Hematopoietic multipotent progenitor cell (in vitro differentiated cells): ENCODE measurements around the gene HTR6. TPM values are rescaled to one million over a fixed set of nuclear protein-coding genes. Genes with fewer than 3 reads are reported as not detected.
A peak's percentile ranks its signal among the peaks of the same experiment; 100 is the strongest.

Experiments
- DNase-seq, 3 donors: peaks; one replicate each; pipeline ENCODE4 v3.0.0-alpha.2; 2011 to 2015; ENCODE audit warnings: low read depth in 2 of 3, low spot score in 2 of 3
- total RNA-seq: library from RNA; depleted of rRNA; stranded (reverse); fragments of >200 nt; gene quantifications from one replicate; pipeline ENCODE4 v1.2.3, GENCODE V29; 2012

Gene HTR6
- total RNA-seq, 1 donor = under 0.01 TPM

GRCh38 chr1:19655718-19656080 is 9.0 kb upstream of the HTR6 start:
- no peak for DNase-seq

- no peak for DNase-seq
Observed at GRCh38 chr1:19656134-19656779, 8.4 kb upstream of the HTR6 start.

GRCh38 chr1:19656780-19657466 is 7.8 kb upstream of the HTR6 start:
- no peak for DNase-seq

GRCh38 chr1:19657511-19657910 is 7.2 kb upstream of the HTR6 start:
- DNase-seq = no peak

GRCh38 chr1:19658186-19658585 is 6.5 kb upstream of the HTR6 start:
- no peak for DNase-seq

DNA sequence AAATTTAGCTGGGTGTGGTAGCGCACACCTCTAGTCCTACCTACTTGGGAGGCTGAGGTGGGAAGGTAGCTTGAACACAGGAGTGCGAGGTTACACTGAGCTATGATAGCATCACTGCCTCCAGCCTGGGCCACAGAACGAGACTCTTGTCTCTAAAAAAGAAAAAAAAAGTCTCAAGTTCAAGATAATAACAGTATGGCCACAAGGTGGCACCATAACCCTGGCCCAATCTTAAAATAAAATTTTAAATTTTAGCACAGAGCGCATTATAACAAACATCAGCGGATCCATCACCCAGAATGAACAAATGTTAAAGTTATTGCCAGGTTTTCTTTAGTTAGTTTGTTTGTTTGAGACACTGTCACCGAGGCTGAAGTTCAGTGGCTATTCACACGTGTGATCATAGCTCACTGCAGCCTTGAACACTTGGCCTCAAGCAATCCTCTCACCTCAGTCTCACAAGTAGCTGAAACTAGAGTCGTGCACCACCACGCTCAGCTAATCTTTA is 2.9 kb upstream of the HTR6 start:
- DNase-seq = peak in 2 of 3 donors; percentile 50 to 76

DNA sequence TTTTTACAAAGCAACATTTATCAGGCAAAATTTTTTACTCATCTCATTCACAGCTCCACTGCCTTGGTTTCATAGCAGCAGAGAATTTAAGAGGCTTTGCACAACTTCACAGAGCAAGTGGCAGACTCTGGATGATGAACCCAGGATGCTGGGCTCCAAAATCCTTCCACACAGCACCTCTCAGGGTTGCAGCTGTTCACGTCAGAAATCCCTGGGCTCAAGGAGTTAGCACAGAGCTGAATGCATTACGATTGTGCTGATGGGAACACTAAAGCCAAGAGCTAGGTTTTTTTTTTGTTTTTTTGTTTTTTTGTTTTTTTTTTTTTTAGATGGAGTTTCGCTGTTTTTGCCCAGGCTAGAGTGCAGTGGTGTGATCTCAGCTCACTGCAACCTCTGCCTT is 2.4 kb upstream of the HTR6 start:
- DNase-seq = no peak

GRCh38 chr1:19665186-19665495 is 466 bp downstream of the HTR6 start:
- no peak for DNase-seq

GRCh38 chr1:19665496-19666465 is 1.1 kb downstream of the HTR6 start:
- DNase-seq = peak in 1 of 3 donors; percentile 21

DNA sequence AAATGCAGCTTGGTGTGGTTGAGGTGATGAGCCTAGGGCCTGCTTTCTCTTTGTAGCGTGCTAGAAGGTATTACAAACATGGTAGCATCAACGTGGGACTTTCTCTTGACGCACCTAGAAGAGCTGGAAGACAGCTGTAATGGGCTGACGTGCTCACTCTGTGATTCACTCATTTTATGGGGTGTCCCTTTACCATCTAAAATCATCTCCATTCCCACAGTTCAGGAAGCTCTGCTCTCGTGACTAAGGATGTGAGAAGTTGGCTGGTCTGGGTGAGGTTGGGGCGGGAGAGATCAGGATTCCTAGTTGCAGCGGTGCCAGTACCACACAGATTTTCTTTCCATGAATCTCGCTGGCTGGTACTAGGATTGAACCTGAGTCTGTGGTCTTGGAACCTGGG is 4.2 kb downstream of the HTR6 start:
- DNase-seq = no peak

DNA sequence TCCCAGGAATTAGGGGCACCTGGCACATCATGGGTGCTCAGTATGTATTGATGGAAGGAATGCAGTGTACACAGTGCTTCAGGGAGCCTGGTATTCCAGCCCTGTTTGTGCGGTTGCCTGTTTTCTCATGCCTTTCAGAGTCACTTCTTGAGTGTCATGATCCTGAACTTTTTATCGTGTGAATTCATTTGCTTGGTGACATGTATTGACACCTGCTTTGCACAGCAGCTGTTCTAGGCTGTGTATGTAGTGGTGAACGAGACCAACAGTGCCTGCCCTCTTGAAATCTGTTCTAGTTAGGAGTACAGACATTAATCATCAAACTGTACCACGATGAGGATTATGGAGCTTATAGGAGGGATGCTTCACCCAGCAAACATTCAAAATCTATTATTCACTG is 6.1 kb downstream of the HTR6 start:
- DNase-seq = no peak

DNA sequence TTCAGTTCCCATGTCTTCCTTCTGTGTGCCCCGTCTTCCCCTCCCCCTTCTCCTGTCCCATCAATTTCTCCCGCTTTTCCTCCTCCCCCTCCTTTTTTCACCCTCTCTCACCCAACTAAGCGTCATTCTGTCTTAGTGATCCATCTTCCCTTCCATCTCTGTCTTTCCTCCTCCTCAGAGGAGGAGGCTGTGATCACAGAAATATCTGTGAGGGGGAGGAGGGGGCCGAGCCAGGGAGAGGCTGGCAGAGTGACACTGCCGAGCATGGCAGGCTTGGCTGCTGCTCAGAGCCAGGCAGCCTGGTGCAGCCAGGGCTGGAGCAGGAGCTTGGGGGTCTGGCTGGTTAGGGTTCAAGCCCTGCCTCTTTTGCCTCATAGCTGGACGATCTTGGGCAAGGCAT is 7.6 kb downstream of the HTR6 start:
- no peak for DNase-seq

GRCh38 chr1:19675797-19676196 is 11.1 kb downstream of the HTR6 start:
- no peak for DNase-seq

DNA sequence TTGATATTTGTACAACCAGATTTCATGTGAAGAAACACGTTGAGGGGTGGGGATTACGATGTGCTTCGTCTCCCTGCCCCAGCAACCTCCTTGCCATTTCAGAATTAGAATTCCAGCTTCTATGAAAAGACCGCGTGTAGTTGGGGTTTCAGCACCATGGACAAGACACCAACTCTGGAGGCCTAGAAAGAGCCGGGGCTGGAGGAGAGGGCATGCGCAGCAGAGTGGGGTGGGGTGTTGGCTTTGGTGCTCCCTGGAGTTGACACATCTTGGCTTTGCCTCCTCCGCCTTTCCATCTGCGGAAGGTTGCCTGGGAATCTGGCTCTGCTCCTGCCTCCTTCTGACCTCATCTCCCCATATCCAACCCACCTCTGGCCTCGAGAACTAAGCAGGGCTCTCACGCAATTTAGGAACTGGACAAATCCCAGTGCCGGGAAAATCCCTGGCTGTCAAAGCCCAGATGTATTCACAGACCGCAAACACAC is 11.8 kb downstream of the HTR6 start:
- DNase-seq = peak in 2 of 3 donors; percentile 47 to 72

DNA sequence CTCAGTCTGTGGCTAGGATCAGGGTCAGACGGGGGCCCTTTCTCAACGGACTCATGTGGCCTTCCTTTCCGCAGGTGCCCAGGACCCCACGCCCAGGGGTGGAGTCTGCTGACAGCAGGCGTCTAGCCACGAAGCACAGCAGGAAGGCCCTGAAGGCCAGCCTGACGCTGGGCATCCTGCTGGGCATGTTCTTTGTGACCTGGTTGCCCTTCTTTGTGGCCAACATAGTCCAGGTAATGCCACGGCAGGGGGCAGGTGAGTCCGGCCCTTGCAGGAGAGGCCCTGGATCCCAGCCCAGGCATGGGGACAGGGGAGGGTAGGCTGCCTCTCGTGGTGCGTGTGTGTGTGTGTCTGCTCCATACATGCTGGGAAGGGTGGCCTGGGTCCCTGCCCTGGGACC is 13.8 kb downstream of the HTR6 start:
- no peak for DNase-seq

DNA sequence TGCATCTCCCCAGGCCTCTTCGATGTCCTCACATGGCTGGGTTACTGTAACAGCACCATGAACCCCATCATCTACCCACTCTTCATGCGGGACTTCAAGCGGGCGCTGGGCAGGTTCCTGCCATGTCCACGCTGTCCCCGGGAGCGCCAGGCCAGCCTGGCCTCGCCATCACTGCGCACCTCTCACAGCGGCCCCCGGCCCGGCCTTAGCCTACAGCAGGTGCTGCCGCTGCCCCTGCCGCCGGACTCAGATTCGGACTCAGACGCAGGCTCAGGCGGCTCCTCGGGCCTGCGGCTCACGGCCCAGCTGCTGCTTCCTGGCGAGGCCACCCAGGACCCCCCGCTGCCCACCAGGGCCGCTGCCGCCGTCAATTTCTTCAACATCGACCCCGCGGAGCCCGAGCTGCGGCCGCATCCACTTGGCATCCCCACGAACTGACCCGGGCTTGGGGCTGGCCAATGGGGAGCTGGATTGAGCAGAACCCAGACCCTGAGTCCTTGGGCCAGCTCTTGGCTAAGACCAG is 14.3 kb downstream of the HTR6 start:
- no peak for DNase-seq

DNA sequence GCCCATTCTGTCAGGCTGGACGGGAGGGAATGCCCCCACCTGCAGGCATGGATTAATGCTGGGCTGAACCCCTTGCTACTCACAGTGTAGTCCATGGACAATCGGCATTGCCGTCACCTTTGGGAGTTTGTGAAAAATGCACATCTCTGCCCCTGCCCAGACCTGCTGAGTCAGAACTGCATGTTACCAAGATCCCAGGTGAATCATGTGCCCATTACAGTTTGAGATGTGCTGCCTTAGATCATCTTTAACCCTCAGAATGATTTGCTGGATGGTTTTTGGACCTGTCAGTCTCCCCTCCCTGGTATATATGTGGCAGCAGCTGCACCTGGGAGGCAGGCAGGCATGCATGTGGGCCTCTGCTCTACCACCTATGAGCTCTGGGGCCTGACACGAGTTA is 15.0 kb downstream of the HTR6 start:
- DNase-seq = no peak

DNA sequence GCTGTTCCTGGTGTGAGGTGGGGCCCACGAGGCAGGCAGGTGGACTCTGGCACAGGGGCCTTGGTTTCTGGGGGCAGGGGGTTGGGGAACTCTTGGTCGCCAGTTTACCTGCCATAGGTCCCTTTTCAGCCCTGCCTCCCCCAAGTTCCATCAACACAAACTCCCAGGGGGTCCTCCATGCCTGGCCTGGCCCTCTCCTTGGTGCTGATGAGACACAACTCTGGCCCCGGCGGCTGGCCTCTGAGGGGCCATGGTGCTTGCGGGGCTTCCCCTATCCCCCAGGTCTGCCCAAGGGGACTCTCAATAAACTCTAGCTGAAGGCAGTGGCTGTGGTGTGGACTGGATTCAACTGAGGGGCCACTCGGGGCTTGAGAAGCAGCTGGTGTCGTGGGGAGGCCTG is 16.0 kb downstream of the HTR6 start:
- DNase-seq = no peak

DNA sequence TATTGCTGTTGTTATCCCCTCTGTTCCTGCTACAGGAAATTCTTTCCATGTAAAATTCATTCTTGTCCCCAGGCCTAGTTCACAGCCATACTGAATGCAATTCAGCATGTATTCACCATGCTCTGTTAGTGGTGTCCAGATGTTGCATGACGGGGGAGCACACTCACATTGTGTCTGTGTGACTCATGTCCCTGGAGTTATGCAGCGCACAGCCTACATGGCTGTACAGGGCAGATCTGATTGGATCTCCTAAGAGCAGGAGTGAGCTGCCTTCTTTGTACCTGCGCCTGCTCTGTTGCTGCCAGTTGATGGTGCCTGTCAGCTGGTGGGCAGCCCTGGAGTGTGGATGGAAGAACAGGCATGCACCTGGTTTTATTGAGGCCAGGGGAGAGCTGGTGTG is 17.6 kb downstream of the HTR6 start:
- DNase-seq = no peak

DNA sequence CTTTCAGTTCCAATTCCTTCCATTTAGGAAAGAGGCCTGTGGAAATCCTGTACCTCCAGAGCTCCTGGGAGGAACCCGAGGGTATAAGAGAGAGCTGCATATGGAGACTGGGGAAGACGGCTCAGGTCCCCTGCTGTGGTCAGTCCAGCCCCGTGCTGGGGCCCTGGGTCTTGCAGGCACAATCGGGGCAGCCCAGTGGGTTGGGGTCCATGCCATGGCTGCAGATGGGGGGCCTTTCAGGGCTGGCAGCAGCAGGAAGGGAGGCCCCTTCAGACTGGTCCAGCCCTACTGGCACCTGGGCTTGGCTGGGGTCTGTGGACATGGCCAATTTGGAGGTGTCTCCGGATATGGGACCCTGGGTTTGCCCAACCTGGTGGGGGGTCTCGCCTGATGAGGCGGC is 18.2 kb downstream of the HTR6 start:
- DNase-seq = no peak

- DNase-seq = no peak
Observed at GRCh38 chr1:19683351-19683750, 18.7 kb downstream of the HTR6 start.
